WTC11 (cell line): ENCODE measurements around the gene BMPR1B.

Experiments
- ATF2 ChIP-seq: sonication (generic); formaldehyde crosslinking; IDR thresholded peaks from 2 replicates; pipeline ENCODE4 v1.8.1; 2022; ENCODE audit warnings: low read depth, missing genetic modification reagents, borderline replicate concordance
- CREB1 ChIP-seq: sonication (generic); formaldehyde crosslinking; IDR thresholded peaks from 2 replicates; pipeline ENCODE4 v1.8.0; 2023; ENCODE audit warnings: mild to moderate bottlenecking, missing genetic modification reagents
- CTCF ChIP-seq: fragments of 200-600 bp; IDR thresholded peaks from 2 replicates; pipeline ENCODE4 v1.8.0; 2022; ENCODE audit warnings: antibody characterized with exemption
- E2F4 ChIP-seq: sonication (generic); formaldehyde crosslinking; IDR thresholded peaks from 2 replicates; pipeline ENCODE4 v1.8.1; 2022; ENCODE audit warnings: low read depth, mild to moderate bottlenecking, moderate library complexity, missing genetic modification reagents, borderline replicate concordance
- FOXJ3 ChIP-seq: sonication (generic); formaldehyde crosslinking; IDR thresholded peaks from 2 replicates; pipeline ENCODE4 v1.9.0; 2021; ENCODE audit warnings: missing genetic modification reagents, mild to moderate bottlenecking, borderline replicate concordance
- HMGXB4 ChIP-seq: sonication (generic); formaldehyde crosslinking; IDR thresholded peaks from 2 replicates; pipeline ENCODE4 v1.8.1; 2023; ENCODE audit warnings: mild to moderate bottlenecking, moderate library complexity, missing genetic modification reagents
- IRF2 ChIP-seq: sonication (generic); formaldehyde crosslinking; IDR thresholded peaks from 2 replicates; pipeline ENCODE4 v1.8.0; 2022; ENCODE audit warnings: low read depth, missing genetic modification reagents, borderline replicate concordance
- NR1H2 ChIP-seq: sonication (generic); formaldehyde crosslinking; IDR thresholded peaks from 2 replicates; pipeline ENCODE4 v1.9.0; 2021; ENCODE audit warnings: mild to moderate bottlenecking, moderate library complexity, missing genetic modification reagents
- TEAD4 ChIP-seq: sonication (generic); formaldehyde crosslinking; IDR thresholded peaks from 2 replicates; pipeline ENCODE4 v1.8.0; 2022; ENCODE audit warnings: mild to moderate bottlenecking, missing genetic modification reagents
- ZNF232 ChIP-seq: sonication (generic); formaldehyde crosslinking; IDR thresholded peaks from 2 replicates; pipeline ENCODE4 v1.8.0; 2022; ENCODE audit warnings: mild to moderate bottlenecking, missing genetic modification reagents
- TF ChIP-seq, protein P1 (sequence below): sonication (generic); formaldehyde crosslinking; conservative IDR thresholded peaks from 2 replicates; pipeline ENCODE4 v1.8.1; 2022; ENCODE audit warnings: mild to moderate bottlenecking, missing genetic modification reagents
- TF ChIP-seq, protein P2 (sequence below): sonication (generic); formaldehyde crosslinking; IDR thresholded peaks from 2 replicates; pipeline ENCODE4 v1.8.1; 2023; ENCODE audit warnings: mild to moderate bottlenecking, missing genetic modification reagents, moderate library complexity
- TF ChIP-seq, protein P3 (sequence below): sonication (generic); formaldehyde crosslinking; IDR thresholded peaks from 2 replicates; pipeline ENCODE4 v1.8.0; 2022; ENCODE audit warnings: mild to moderate bottlenecking, missing genetic modification reagents

DNA sequence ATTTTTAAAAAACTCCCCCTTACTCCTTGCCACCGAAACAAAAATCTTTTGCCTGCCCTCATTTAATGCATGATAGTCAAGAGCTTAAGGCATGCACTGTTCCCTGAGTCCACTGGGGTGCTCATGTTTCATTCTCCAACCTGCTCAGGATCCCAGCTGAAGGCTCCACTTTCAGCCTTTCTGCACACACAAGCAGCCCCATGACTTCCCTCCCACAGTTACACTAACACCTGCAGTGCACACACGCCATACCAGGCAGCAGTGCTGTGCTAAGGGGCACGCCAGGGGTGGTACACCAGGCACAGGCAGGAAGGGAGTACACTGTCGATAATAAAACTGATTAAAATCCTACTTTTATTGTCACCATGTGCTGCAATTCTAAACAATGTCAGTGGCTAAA, 385.2 kb downstream of the BMPR1B start:
- TF ChIP-seq HMGXB4 = no peak
- TF ChIP-seq CTCF = no peak
- no peak for TF ChIP-seq CREB1 (CRISPR knock-in tag)
- TF ChIP-seq NR1H2 = no peak
- TF ChIP-seq, protein P1, sequence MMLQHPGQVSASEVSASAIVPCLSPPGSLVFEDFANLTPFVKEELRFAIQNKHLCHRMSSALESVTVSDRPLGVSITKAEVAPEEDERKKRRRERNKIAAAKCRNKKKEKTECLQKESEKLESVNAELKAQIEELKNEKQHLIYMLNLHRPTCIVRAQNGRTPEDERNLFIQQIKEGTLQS (CRISPR knock-in tag) = no peak
- TF ChIP-seq, protein P2, sequence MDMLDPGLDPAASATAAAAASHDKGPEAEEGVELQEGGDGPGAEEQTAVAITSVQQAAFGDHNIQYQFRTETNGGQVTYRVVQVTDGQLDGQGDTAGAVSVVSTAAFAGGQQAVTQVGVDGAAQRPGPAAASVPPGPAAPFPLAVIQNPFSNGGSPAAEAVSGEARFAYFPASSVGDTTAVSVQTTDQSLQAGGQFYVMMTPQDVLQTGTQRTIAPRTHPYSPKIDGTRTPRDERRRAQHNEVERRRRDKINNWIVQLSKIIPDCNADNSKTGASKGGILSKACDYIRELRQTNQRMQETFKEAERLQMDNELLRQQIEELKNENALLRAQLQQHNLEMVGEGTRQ = no peak
- TF ChIP-seq FOXJ3 = no peak
- no peak for TF ChIP-seq TEAD4
- no peak for TF ChIP-seq IRF2 (CRISPR knock-in tag)
- TF ChIP-seq, protein P3, sequence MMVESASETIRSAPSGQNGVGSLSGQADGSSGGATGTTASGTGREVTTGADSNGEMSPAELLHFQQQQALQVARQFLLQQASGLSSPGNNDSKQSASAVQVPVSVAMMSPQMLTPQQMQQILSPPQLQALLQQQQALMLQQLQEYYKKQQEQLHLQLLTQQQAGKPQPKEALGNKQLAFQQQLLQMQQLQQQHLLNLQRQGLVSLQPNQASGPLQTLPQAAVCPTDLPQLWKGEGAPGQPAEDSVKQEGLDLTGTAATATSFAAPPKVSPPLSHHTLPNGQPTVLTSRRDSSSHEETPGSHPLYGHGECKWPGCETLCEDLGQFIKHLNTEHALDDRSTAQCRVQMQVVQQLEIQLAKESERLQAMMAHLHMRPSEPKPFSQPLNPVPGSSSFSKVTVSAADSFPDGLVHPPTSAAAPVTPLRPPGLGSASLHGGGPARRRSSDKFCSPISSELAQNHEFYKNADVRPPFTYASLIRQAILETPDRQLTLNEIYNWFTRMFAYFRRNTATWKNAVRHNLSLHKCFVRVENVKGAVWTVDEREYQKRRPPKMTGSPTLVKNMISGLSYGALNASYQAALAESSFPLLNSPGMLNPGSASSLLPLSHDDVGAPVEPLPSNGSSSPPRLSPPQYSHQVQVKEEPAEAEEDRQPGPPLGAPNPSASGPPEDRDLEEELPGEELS = no peak
- TF ChIP-seq ATF2 (CRISPR knock-in tag) = no peak
- TF ChIP-seq E2F4 = no peak
- TF ChIP-seq ZNF232 (CRISPR knock-in tag) = no peak
